HepG2 (cell line): ENCODE measurements around the gene HIC1. TPM values are rescaled to one million over a fixed set of nuclear protein-coding genes. Genes with fewer than 3 reads are reported as not detected.

ENCODE experiments used
- MBD4 ChIP-seq: IDR thresholded peaks from 2 replicates; pipeline ENCODE4 v1.6.1; 2012; ENCODE audit warnings: low read length, inconsistent platforms, borderline replicate concordance
- MXD1 ChIP-seq: sonication (generic); formaldehyde crosslinking; IDR thresholded peaks from 2 replicates; pipeline ENCODE4 v1.4.0; 2020; ENCODE audit warnings: mild to moderate bottlenecking, missing genetic modification reagents
- NRL ChIP-seq: sonication (generic); formaldehyde crosslinking; IDR thresholded peaks from 2 replicates; pipeline ENCODE4 v1.5.0; 2020; ENCODE audit warnings: missing genetic modification reagents, mild to moderate bottlenecking, moderate library complexity, borderline replicate concordance
- SMYD3 ChIP-seq: sonication (generic); formaldehyde crosslinking; IDR thresholded peaks from 2 replicates; pipeline ENCODE4 v1.8.1; 2023; ENCODE audit warnings: mild to moderate bottlenecking, missing genetic modification reagents
- TMF1 ChIP-seq: sonication (generic); formaldehyde crosslinking; IDR thresholded peaks from 2 replicates; pipeline ENCODE4 v1.8.1; 2022; ENCODE audit warnings: low read depth, missing genetic modification reagents
- ZNF142 ChIP-seq: sonication (generic); formaldehyde crosslinking; IDR thresholded peaks from 2 replicates; pipeline ENCODE4 v1.4.0; 2020; ENCODE audit warnings: missing genetic modification reagents
- ZNF30 ChIP-seq: sonication (generic); formaldehyde crosslinking; IDR thresholded peaks from 2 replicates; pipeline ENCODE4 v1.5.0; 2020; ENCODE audit warnings: mild to moderate bottlenecking, missing genetic modification reagents
- polyA plus RNA-seq, 8 experiments: library from polyadenylated mRNA; depleted of rRNA in 3 of 8; stranded (reverse) in 7 of 8; unstranded in 1 of 8; fragments of >200 nt; fragmentation: Illumina TruSeq in 4 of 8; extraction: Trizol in 4 of 8; gene quantifications; 2 replicates each; pipeline versions ENCODE4 v1.2.1 to v1.2.3, GENCODE V29; 2011 to 2016; ENCODE audit warnings: low read depth in 4 of 8, missing spikeins in 1 of 8, mixed read lengths in 1 of 8; ENCODE audit not compliant: insufficient read depth in 1 of 8
- total RNA-seq, 5 experiments: library from RNA; depleted of rRNA; stranded (reverse); fragments of >200 nt; fragmentation: Illumina TruSeq; extraction: Trizol; gene quantifications; 2 replicates each; pipeline ENCODE4 v1.2.3, GENCODE V29; 2016; ENCODE audit warnings: low read depth in 1 of 5
- TF ChIP-seq, protein P1 (sequence below): sonication (generic); formaldehyde crosslinking; IDR thresholded peaks from 2 replicates; pipeline ENCODE4 v1.4.0; 2020; ENCODE audit warnings: missing genetic modification reagents
- TF ChIP-seq, protein P2 (sequence below): sonication (generic); formaldehyde crosslinking; IDR thresholded peaks from 2 replicates; pipeline ENCODE4 v1.8.0; 2022; ENCODE audit warnings: mild to moderate bottlenecking, missing genetic modification reagents, borderline replicate concordance
- TF ChIP-seq, protein P3 (sequence below): sonication (generic); formaldehyde crosslinking; IDR thresholded peaks from 2 replicates; pipeline ENCODE4 v1.5.0; 2020; ENCODE audit warnings: missing genetic modification reagents, mild to moderate bottlenecking, borderline replicate concordance
- TF ChIP-seq, protein P4 (sequence below): sonication (generic); formaldehyde crosslinking; conservative IDR thresholded peaks from 2 replicates; pipeline ENCODE4 v1.4.0; 2020; ENCODE audit warnings: missing genetic modification reagents

HIC1 gene
- total and polyA plus RNA-seq, 2 of the 13 experiments (the other 11 are each of a cell fraction or from before 2014, with no cell fraction given) = 0.04 to 0.31 TPM

DNA sequence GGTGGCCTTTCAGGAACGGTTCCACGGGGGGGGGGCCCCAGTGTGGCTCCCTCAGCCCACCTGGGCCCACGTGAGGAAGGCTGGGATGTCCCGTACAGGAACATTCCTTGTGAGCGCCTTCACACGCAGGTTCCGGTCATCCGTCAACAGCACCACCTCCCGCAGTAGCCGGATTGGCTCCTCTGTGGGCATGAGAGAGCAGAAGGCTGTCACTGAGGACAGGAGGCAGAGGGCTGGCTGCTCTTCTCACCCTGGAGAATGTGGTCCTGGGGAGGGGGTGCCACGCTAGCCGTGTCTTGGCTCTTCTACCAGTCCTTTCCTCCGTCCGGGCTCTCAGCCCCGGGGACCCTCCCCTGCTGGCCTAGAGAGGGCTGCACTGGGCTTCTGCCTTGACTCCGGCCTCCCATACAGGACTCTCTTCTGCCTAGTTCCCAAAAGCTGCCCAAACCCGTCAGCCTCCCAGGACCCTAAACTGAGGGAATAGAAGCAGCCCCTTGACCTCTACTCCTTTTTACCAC lies 6.6 kb downstream of the HIC1 start (continued):
- TF ChIP-seq, protein P1, sequence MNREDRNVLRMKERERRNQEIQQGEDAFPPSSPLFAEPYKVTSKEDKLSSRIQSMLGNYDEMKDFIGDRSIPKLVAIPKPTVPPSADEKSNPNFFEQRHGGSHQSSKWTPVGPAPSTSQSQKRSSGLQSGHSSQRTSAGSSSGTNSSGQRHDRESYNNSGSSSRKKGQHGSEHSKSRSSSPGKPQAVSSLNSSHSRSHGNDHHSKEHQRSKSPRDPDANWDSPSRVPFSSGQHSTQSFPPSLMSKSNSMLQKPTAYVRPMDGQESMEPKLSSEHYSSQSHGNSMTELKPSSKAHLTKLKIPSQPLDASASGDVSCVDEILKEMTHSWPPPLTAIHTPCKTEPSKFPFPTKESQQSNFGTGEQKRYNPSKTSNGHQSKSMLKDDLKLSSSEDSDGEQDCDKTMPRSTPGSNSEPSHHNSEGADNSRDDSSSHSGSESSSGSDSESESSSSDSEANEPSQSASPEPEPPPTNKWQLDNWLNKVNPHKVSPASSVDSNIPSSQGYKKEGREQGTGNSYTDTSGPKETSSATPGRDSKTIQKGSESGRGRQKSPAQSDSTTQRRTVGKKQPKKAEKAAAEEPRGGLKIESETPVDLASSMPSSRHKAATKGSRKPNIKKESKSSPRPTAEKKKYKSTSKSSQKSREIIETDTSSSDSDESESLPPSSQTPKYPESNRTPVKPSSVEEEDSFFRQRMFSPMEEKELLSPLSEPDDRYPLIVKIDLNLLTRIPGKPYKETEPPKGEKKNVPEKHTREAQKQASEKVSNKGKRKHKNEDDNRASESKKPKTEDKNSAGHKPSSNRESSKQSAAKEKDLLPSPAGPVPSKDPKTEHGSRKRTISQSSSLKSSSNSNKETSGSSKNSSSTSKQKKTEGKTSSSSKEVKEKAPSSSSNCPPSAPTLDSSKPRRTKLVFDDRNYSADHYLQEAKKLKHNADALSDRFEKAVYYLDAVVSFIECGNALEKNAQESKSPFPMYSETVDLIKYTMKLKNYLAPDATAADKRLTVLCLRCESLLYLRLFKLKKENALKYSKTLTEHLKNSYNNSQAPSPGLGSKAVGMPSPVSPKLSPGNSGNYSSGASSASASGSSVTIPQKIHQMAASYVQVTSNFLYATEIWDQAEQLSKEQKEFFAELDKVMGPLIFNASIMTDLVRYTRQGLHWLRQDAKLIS = no peak
- TF ChIP-seq ZNF30 (no peak), MBD4 (no peak), NRL (CRISPR knock-in tag) (no peak), TMF1 (CRISPR knock-in tag) (no peak), MXD1 (CRISPR knock-in tag) (no peak), SMYD3 (CRISPR knock-in tag) (no peak), ZNF142 (CRISPR knock-in tag) (no peak)
- TF ChIP-seq, protein P2, sequence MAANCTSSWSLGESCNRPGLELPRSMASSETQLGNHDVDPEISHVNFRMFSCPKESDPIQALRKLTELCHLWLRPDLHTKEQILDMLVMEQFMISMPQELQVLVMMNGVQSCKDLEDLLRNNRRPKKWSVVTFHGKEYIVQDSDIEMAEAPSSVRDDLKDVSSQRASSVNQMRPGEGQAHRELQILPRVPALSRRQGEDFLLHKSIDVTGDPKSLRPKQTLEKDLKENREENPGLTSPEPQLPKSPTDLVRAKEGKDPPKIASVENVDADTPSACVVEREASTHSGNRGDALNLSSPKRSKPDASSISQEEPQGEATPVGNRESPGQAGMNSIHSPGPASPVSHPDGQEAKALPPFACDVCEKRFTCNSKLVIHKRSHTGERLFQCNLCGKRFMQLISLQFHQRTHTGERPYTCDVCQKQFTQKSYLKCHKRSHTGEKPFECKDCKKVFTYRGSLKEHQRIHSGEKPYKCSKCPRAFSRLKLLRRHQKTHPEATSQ (CRISPR knock-in tag) = no peak
- TF ChIP-seq, protein P3, sequence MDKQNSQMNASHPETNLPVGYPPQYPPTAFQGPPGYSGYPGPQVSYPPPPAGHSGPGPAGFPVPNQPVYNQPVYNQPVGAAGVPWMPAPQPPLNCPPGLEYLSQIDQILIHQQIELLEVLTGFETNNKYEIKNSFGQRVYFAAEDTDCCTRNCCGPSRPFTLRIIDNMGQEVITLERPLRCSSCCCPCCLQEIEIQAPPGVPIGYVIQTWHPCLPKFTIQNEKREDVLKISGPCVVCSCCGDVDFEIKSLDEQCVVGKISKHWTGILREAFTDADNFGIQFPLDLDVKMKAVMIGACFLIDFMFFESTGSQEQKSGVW = no peak
- TF ChIP-seq, protein P4, sequence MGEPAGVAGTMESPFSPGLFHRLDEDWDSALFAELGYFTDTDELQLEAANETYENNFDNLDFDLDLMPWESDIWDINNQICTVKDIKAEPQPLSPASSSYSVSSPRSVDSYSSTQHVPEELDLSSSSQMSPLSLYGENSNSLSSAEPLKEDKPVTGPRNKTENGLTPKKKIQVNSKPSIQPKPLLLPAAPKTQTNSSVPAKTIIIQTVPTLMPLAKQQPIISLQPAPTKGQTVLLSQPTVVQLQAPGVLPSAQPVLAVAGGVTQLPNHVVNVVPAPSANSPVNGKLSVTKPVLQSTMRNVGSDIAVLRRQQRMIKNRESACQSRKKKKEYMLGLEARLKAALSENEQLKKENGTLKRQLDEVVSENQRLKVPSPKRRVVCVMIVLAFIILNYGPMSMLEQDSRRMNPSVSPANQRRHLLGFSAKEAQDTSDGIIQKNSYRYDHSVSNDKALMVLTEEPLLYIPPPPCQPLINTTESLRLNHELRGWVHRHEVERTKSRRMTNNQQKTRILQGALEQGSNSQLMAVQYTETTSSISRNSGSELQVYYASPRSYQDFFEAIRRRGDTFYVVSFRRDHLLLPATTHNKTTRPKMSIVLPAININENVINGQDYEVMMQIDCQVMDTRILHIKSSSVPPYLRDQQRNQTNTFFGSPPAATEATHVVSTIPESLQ = no peak
- TF ChIP-seq, all 625 proteins: peak for 0
